ENCODE measurements around the gene CACHD1.

The CACHD1 gene

DNA sequence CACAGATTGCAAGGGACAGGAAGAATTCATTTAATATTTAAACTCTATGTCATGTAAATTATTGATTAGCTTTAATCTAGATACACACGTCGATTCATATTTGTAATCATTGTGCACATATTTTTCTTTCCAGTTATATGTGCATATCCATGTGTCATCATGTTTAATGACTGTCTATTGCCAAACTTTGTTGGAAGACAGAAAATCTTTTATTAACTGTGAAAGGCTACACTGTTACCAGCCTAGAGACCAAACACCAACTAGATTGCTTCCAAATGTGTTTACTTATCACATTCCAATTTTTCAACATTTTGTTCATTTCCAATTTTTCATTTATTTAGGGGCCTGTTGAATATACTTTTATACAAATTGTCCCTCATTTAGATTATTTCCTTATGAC, 43.2 kb upstream of the CACHD1 start:
- DNase-seq: no peak
- TF ChIP-seq, protein P1, sequence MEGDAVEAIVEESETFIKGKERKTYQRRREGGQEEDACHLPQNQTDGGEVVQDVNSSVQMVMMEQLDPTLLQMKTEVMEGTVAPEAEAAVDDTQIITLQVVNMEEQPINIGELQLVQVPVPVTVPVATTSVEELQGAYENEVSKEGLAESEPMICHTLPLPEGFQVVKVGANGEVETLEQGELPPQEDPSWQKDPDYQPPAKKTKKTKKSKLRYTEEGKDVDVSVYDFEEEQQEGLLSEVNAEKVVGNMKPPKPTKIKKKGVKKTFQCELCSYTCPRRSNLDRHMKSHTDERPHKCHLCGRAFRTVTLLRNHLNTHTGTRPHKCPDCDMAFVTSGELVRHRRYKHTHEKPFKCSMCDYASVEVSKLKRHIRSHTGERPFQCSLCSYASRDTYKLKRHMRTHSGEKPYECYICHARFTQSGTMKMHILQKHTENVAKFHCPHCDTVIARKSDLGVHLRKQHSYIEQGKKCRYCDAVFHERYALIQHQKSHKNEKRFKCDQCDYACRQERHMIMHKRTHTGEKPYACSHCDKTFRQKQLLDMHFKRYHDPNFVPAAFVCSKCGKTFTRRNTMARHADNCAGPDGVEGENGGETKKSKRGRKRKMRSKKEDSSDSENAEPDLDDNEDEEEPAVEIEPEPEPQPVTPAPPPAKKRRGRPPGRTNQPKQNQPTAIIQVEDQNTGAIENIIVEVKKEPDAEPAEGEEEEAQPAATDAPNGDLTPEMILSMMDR (IDR thresholded peaks at IDR 0.05): no peak
- no peaks in the 10 kb centered on the region for H3K36me3 ChIP-seq
- no peaks in the 10 kb centered on the region for H3K9me3 ChIP-seq
- H3K4me3 ChIP-seq: no peak overlapping the region
- H3K27me3 ChIP-seq: no peaks in the 10 kb centered on the region
- H3K27ac ChIP-seq: no peak overlapping the region
- H3K4me1 ChIP-seq: no peaks in the 10 kb centered on the region
- intact Hi-C loops (cut with DNase I; ENCODE audit: low total_unique reads): no loop called here

DNA sequence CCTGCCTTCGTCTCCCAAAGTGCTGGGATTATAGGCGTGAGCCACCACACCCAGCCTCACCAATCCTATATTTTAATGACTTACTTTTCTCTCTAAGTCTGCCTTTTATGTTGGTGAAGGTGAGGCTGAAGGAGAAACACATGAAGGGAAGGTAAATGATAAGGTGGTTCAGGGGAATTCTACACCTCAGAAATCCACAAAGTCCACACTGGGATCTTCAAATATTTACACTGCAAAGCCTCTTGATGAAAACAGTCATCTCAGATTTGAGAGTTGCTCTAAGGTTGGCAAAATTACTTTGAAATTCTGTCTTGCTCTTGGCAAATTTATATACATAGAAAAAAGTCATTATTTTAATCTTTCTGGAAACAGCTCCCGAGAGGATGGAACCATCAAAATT, 42.0 kb upstream of the CACHD1 start:
- H3K9me3 ChIP-seq: no peaks in the 10 kb centered on the region
- no peaks in the 10 kb centered on the region for H3K27me3 ChIP-seq
- intact Hi-C loops (cut with DNase I; ENCODE audit: low total_unique reads): no loop called here
- H3K36me3 ChIP-seq: no peaks in the 10 kb centered on the region
- no peak for DNase-seq
- H3K27ac ChIP-seq: no peak overlapping the region
- no peak overlapping the region for H3K4me3 ChIP-seq
- TF ChIP-seq, protein P1 (IDR thresholded peaks at IDR 0.05): no peak
- no peaks in the 10 kb centered on the region for H3K4me1 ChIP-seq

DNA sequence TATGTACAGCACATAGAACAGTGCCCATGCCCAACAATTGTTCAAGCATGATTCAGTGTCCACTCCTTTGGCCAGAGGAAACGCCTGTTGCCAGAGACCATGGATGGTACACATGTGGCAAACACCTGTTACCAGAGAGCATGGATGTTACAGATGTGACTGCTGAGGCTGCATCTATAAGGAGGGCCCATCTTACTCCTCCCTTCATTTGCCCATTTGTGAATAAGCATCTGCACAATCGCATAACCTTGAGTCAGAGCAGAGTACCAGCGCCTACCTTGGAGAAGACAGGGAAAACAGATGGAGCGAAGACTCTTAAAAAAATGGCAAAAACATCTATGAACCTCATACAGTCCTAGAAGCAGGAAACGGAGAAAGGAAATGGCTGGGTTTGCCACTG, 36.6 kb upstream of the CACHD1 start:
- intact Hi-C loops (cut with DNase I; ENCODE audit: low total_unique reads): no loop called here
- DNase-seq: no peak
- Histone ChIP-seq H3K36me3 (no peaks in the 10 kb centered on the region), H3K9me3 (no peaks in the 10 kb centered on the region), H3K27me3 (no peaks in the 10 kb centered on the region), H3K4me1 (no peaks in the 10 kb centered on the region), H3K27ac (no peak overlapping the region), H3K4me3 (no peak overlapping the region)
- TF ChIP-seq, protein P1 (IDR thresholded peaks at IDR 0.05): no peak

DNA sequence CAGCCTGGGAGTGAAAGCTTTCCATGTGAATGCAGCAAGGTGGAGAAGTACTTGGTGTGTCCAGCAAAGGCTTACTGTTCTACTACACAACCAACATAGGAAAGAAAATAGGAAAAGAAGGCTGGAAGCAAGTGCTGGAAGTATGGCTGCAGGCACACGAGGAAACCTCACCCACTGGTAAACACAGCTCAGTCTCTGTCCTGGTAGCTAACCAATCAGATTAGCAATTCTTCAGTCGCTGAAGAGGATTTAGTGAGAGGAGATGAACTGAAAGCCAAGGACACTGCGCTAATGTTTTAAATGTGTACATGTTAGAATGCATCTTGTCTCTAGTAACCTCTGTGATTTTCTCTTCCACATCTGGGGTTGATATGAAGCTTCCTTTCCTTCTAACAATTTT, 36.2 kb upstream of the CACHD1 start:
- intact Hi-C loops (cut with DNase I; ENCODE audit: low total_unique reads): no loop called here
- Histone ChIP-seq H3K9me3 (no peaks in the 10 kb centered on the region), H3K36me3 (no peaks in the 10 kb centered on the region), H3K27ac (no peak overlapping the region), H3K4me1 (no peaks in the 10 kb centered on the region), H3K4me3 (no peak overlapping the region), H3K27me3 (no peaks in the 10 kb centered on the region)
- TF ChIP-seq, protein P1 (IDR thresholded peaks at IDR 0.05): no peak
- no peak for DNase-seq

DNA sequence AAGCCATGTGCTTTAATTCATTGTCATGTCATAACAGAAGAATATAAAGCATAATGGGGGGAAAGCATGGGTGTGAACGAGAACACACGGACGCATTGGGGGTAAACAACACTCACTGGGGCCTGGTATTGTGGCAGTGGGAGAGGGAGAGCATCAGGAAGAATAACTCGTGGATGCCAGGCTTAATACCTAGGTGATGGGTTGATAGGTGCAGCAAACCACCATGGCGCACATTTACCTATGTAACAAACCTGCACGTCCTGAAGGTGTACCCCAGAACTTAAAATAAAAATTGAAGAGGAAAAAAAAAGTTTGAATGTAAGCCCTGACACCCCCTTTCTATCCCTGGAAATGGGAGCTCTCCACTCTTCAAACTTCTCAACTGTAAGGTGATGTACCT, 34.9 kb upstream of the CACHD1 start:
- Histone ChIP-seq H3K36me3 (no peaks in the 10 kb centered on the region), H3K27me3 (no peaks in the 10 kb centered on the region), H3K9me3 (no peaks in the 10 kb centered on the region), H3K27ac (no peak overlapping the region), H3K4me3 (no peak overlapping the region), H3K4me1 (no peaks in the 10 kb centered on the region)
- no peak for DNase-seq
- TF ChIP-seq, protein P1 (IDR thresholded peaks at IDR 0.05): no peak
- intact Hi-C loops (cut with DNase I; ENCODE audit: low total_unique reads): no loop called here

DNA sequence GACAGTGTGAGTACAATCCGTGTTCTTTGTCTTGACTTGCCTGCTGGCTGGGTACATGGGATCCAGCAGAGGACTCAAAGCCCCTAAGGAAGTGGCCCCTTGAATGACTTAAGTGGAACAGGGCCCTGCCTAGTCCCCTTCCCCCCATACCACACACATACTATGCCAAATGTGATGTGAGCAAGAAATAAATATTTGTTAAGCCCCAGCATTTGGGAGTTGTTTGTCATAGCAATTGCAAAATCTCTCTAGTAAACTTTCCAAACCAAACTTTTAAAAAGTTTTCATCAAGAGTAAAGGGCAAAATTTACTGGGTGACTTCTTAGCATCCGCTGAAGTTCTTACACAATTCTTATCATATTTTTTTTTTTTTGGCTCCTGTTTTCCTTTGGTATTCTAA, 32.5 kb upstream of the CACHD1 start:
- H3K36me3 ChIP-seq: no peaks in the 10 kb centered on the region
- H3K27ac ChIP-seq: no peak overlapping the region
- DNase-seq: no peak
- no peak overlapping the region for H3K4me3 ChIP-seq
- H3K9me3 ChIP-seq: no peaks in the 10 kb centered on the region
- TF ChIP-seq, protein P1 (IDR thresholded peaks at IDR 0.05): no peak
- intact Hi-C loops (cut with DNase I; ENCODE audit: low total_unique reads): no loop called here
- H3K4me1 ChIP-seq: no peaks in the 10 kb centered on the region
- H3K27me3 ChIP-seq: no peaks in the 10 kb centered on the region
